T-cell (primary cell): ENCODE results near the gene TMEM14C. TPM values are rescaled to one million over a fixed set of nuclear protein-coding genes. Genes with fewer than 3 reads are reported as not detected.
A peak's percentile ranks its signal among the peaks of the same experiment; 100 is the strongest.
"Not testable (repeated sequence)": the region's sequence is repeated elsewhere in the genome, so short reads cannot be mapped to it uniquely, and the experiment has no call there.

ENCODE experiments used
- ATAC-seq, 4 experiments: fragments of 200-7000 bp in 3 of 4; fragments of 150-1000 bp in 1 of 4; cut with Tn5 transposase; replicated peaks in 1 of 4; 1 replicate in 3 of 4; 2 replicates in 1 of 4; pipeline ENCODE4 v1.10.0; 2021; ENCODE audit warnings: moderate library complexity in 3 of 4, mild to moderate bottlenecking in 2 of 4, moderate number of reproducible peaks in 1 of 4
- CTCF ChIA-PET, 2 donors: fragments of 300-600 bp; sonication (Branson Sonifier 250); formaldehyde crosslinking; loops; one replicate each; lab custom pipeline; 2022; ENCODE audit warnings: antibody characterized with exemption in 2 of 2; lab: Charles Lee
- POLR2A ChIA-PET, 2 donors: fragments of 300-600 bp; sonication (Branson Sonifier 250); formaldehyde crosslinking; loops; one replicate each; lab custom pipeline; 2022; ENCODE audit warnings: antibody characterized with exemption in 2 of 2; lab: Charles Lee
- DNase-seq, 35 experiments: peaks; one replicate each; pipeline versions ENCODE4 v3.0.0 to v3.0.0-alpha.2; 2013 to 2023
- H3K27ac ChIP-seq: one replicate; pipeline ENCODE4 v1.5.1; 2013; ENCODE audit warnings: low read length
- H3K27me3 ChIP-seq, 2 experiments: replicated peaks in 1 of 2; 1 replicate in 1 of 2; 2 replicates in 1 of 2; pipeline versions ENCODE4 v1.6.1 to v1.7.0; 2013; ENCODE audit warnings: low read length in 1 of 2, mixed read lengths in 1 of 2; ENCODE audit not compliant: control insufficient read depth in 2 of 2, insufficient read depth in 2 of 2; ENCODE audit errors: extremely low read depth in 1 of 2
- H3K36me3 ChIP-seq, 2 donors: 1 replicate in 1 of 2; 2 replicates in 1 of 2; pipeline versions ENCODE4 v1.6.1 to v1.7.0; 2013; ENCODE audit warnings: low read length in 1 of 2; ENCODE audit not compliant: control insufficient read depth in 2 of 2, insufficient read depth in 1 of 2; ENCODE audit errors: extremely low read depth in 1 of 2
- H3K4me1 ChIP-seq, 2 experiments: 1 replicate in 1 of 2; 2 replicates in 1 of 2; pipeline versions ENCODE4 v1.6.1 to v1.7.0; 2013; ENCODE audit warnings: low read length in 2 of 2, mixed read lengths in 1 of 2; ENCODE audit not compliant: insufficient read depth in 2 of 2, control insufficient read depth in 1 of 2; ENCODE audit errors: extremely low read depth in 1 of 2
- H3K4me3 ChIP-seq, 2 donors: 1 replicate in 1 of 2; 2 replicates in 1 of 2; pipeline versions ENCODE4 v1.5.1 to v1.7.0; 2013; ENCODE audit warnings: mild to moderate bottlenecking in 2 of 2, low read length in 1 of 2, moderate library complexity in 1 of 2; ENCODE audit not compliant: control insufficient read depth in 1 of 2; ENCODE audit errors: extremely low read depth in 1 of 2
- H3K9me3 ChIP-seq: 2 replicates; pipeline ENCODE4 v1.7.0; 2013
- H3K27ac Mint-ChIP-seq, 2 donors: one replicate each; pipeline ENCODE4 v1.8.0; 2020 to 2021; ENCODE audit warnings: mild to moderate bottlenecking in 2 of 2, mixed read lengths in 2 of 2
- H3K27me3 Mint-ChIP-seq, 2 donors: one replicate each; pipeline ENCODE4 v1.8.0; 2021 to 2022; ENCODE audit warnings: mixed read lengths in 2 of 2
- H3K36me3 Mint-ChIP-seq: one replicate; pipeline ENCODE4 v1.8.0; 2021; ENCODE audit warnings: mixed read lengths
- H3K4me1 Mint-ChIP-seq, 3 donors: one replicate each; pipeline ENCODE4 v1.8.0; 2020 to 2022; ENCODE audit warnings: mixed read lengths in 3 of 3, mild to moderate bottlenecking in 1 of 3
- H3K4me3 Mint-ChIP-seq, 3 donors: one replicate each; pipeline ENCODE4 v1.8.0; 2020 to 2022; ENCODE audit warnings: mild to moderate bottlenecking in 3 of 3, mixed read lengths in 3 of 3, moderate library complexity in 3 of 3
- H3K9me3 Mint-ChIP-seq, 3 donors: one replicate each; pipeline ENCODE4 v1.8.0; 2020 to 2022; ENCODE audit warnings: mixed read lengths in 3 of 3
- WGBS: methylation state at CpG from one replicate; pipeline ENCODE4 v1.1.5; 2013; ENCODE audit warnings: missing lambda C conversion rate; ENCODE audit not compliant: insufficient coverage; 5-methylcytosine and 5-hydroxymethylcytosine counted together
- total RNA-seq, 35 experiments: library from RNA in 6 of 35; stranded (reverse) in 6 of 35; fragments of 120-200 nt in 1 of 35; gene quantifications; one replicate each; pipeline versions ENCODE4 v1.2.1 to v1.2.4 and lab custom pipeline; 2013 to 2026

Gene TMEM14C
- total RNA-seq, 5 donors from 2014 or later (not counting 1 experiment from before 2014, with no cell fraction given) = 14.8 to 45.2 (median 33.8) TPM

GRCh38 chr6:10746915-10747250, 24.0 kb downstream of the TMEM14C start:
- ChIA-PET CTCF (interaction anchor here (0.9 to 2.2 kb wide), 4 partner anchors 13 to 350 kb away, joined by 3 to 8 read pairs (median 3); no protein-coding TSS in a partner anchor), POLR2A (interaction anchor here (0.6 to 0.9 kb wide), 4 partner anchors 14 to 90 kb away, joined by 3 to 6 read pairs (median 4); partner anchors contain the start of genes C6orf52 (in 1 of the 2) and PAK1IP1 (in 1 of the 2))
- H3K27ac ChIP-seq = peak overlapping the region; percentile 42

GRCh38 chr6:10747251-10747972, 24.5 kb downstream of the TMEM14C start, which contains the start of gene TMEM14B:
TMEM14B (plus strand) TSS chr6:10747805; CDS start chr6:10749246, 1,441 bp downstream.
- no peaks in the 10 kb centered on the region for H3K27me3 Mint-ChIP-seq
- H3K27ac Mint-ChIP-seq = peak within 1 kb of the TSS; percentile 95 to 96
- peaks cover 46 to 66% (median 64%) of the 10 kb centered on the region in 3 donors for H3K4me1 Mint-ChIP-seq
- ChIA-PET CTCF (interaction anchor here (0.6 to 2.2 kb wide), 6 partner anchors 13 to 1544 kb away, joined by 3 to 8 read pairs (median 4); partner anchors contain the start of genes C6orf52 (in 1 of the 2) and PAK1IP1 (in 1 of the 2)), POLR2A (interaction anchor here (0.7 to 0.9 kb wide), 3 partner anchors 14 to 90 kb away, joined by 3 to 6 read pairs (median 3); partner anchors contain the start of genes C6orf52 (in 1 of the 2) and PAK1IP1 (in 1 of the 2))
- DNase-seq (peak; percentile 97 to 100 (median 99)), ATAC-seq (peak; percentile 96 to 98 (median 96))
- Histone ChIP-seq H3K4me1 (peaks cover 14 to 46% of the 10 kb centered on the region in 2 experiments), H3K36me3 (peaks cover under 1 to 13% of the 10 kb centered on the region in 2 donors), H3K27me3 (no peaks in the 10 kb centered on the region), H3K27ac (peak within 1 kb of the TSS; percentile 65), H3K4me3 (peak within 1 kb of the TSS; percentile 82 to 92), H3K9me3 (no peaks in the 10 kb centered on the region)
- H3K9me3 Mint-ChIP-seq = no peaks in the 10 kb centered on the region
- peak within 1 kb of the TSS; percentile 95 to 96 (median 96) for H3K4me3 Mint-ChIP-seq
- 2% methylated on average over 35 of the region's 52 CpGs for WGBS
- peaks cover 15% of the 10 kb centered on the region for H3K36me3 Mint-ChIP-seq

More at GRCh38 chr6:10746915-10747250, 24.0 kb downstream of the TMEM14C start:
- Mint-ChIP-seq H3K27me3 (no peaks in the 10 kb centered on the region), H3K4me1 (peaks cover 43 to 63% (median 59%) of the 10 kb centered on the region in 3 donors), H3K9me3 (no peaks in the 10 kb centered on the region), H3K4me3 (peak overlapping the region; percentile 95 to 96 (median 96)), H3K36me3 (peaks cover 15% of the 10 kb centered on the region), H3K27ac (peak overlapping the region; percentile 95 to 96)
- Histone ChIP-seq H3K4me3 (peak overlapping the region; percentile 82 to 92), H3K27me3 (no peaks in the 10 kb centered on the region), H3K9me3 (no peaks in the 10 kb centered on the region), H3K36me3 (peaks cover 0 to 13% of the 10 kb centered on the region in 2 donors), H3K4me1 (peaks cover 14 to 42% of the 10 kb centered on the region in 2 experiments)
- no peak for ATAC-seq
- WGBS = 54% methylated on average over 4 of the region's 9 CpGs
- no peak for DNase-seq

- no peaks in the 10 kb centered on the region for H3K9me3 ChIP-seq
- no peak overlapping the region for H3K27ac ChIP-seq
- peaks cover 14 to 51% of the 10 kb centered on the region in 2 experiments for H3K4me1 ChIP-seq
- H3K27me3 ChIP-seq = no peaks in the 10 kb centered on the region
- 89% methylated on average over 2 of the region's 2 CpGs for WGBS
- H3K36me3 ChIP-seq = peaks cover 4 to 34% of the 10 kb centered on the region in 2 donors
- no peak for DNase-seq
- H3K36me3 Mint-ChIP-seq = peaks cover 33% of the 10 kb centered on the region
- no peak overlapping the region for H3K4me3 ChIP-seq
- H3K27me3 Mint-ChIP-seq = no peaks in the 10 kb centered on the region
- peaks cover 62 to 82% (median 81%) of the 10 kb centered on the region in 3 donors for H3K4me1 Mint-ChIP-seq
- POLR2A ChIA-PET = no interaction called here
- no peaks in the 10 kb centered on the region for H3K9me3 Mint-ChIP-seq
- H3K27ac Mint-ChIP-seq = peak overlapping the region in 1 of 2 donors; percentile 21
- peak overlapping the region; percentile 8 to 96 (median 57) for H3K4me3 Mint-ChIP-seq
- no peak for ATAC-seq
- CTCF ChIA-PET = no interaction called here
Measured at GRCh38 chr6:10749734-10750133, 26.9 kb downstream of the TMEM14C start.

- H3K9me3 Mint-ChIP-seq, H3K27me3 Mint-ChIP-seq, ATAC-seq, H3K9me3 ChIP-seq, H3K27ac Mint-ChIP-seq, H3K27me3 ChIP-seq, H3K27ac ChIP-seq, H3K4me3 ChIP-seq, CTCF ChIA-PET, POLR2A ChIA-PET, DNase-seq: not testable (repeated sequence)
- H3K36me3 ChIP-seq = peaks cover 4 to 42% of the 10 kb centered on the region in 2 donors
- H3K4me1 Mint-ChIP-seq = peaks cover 71 to 89% (median 81%) of the 10 kb centered on the region in 3 donors
- peaks cover 42% of the 10 kb centered on the region for H3K36me3 Mint-ChIP-seq
- H3K4me3 Mint-ChIP-seq = peak overlapping the region in 1 of 3 donors; percentile 96
- 94% methylated on average over 2 of the region's 6 CpGs for WGBS
- peaks cover 14 to 51% of the 10 kb centered on the region in 2 experiments for H3K4me1 ChIP-seq
Measured at GRCh38 chr6:10750568-10750967, 27.7 kb downstream of the TMEM14C start.

- H3K27me3 Mint-ChIP-seq, H3K27ac ChIP-seq, H3K4me3 ChIP-seq, H3K27me3 ChIP-seq, H3K9me3 Mint-ChIP-seq, H3K4me3 Mint-ChIP-seq, POLR2A ChIA-PET, ATAC-seq, H3K27ac Mint-ChIP-seq, H3K9me3 ChIP-seq: not testable (repeated sequence)
- peaks cover 4 to 52% of the 10 kb centered on the region in 2 donors for H3K36me3 ChIP-seq
- Mint-ChIP-seq H3K36me3 (peaks cover 52% of the 10 kb centered on the region), H3K4me1 (peaks cover 63 to 86% (median 74%) of the 10 kb centered on the region in 3 donors)
- CTCF ChIA-PET = interaction anchor here in 1 of 2 donors (0.6 kb wide), 1 partner anchor 73 kb away, joined by 3 read pairs; no protein-coding TSS in a partner anchor
- peak in 7 of 35 experiments; percentile 6 to 50 (median 24) for DNase-seq
- WGBS = 92% methylated on average over 1 of the region's 5 CpGs
- H3K4me1 ChIP-seq = peaks cover 12 to 47% of the 10 kb centered on the region in 2 experiments
Measured at GRCh38 chr6:10751757-10752156, 28.9 kb downstream of the TMEM14C start.

- no CpG with 5 or more reads among the region's 1 CpG for WGBS
- DNase-seq = no peak
- Mint-ChIP-seq H3K4me3 (no peak overlapping the region), H3K36me3 (peaks cover 70% of the 10 kb centered on the region), H3K9me3 (no peaks in the 10 kb centered on the region), H3K27me3 (no peaks in the 10 kb centered on the region), H3K27ac (no peak overlapping the region), H3K4me1 (peaks cover 37 to 62% (median 49%) of the 10 kb centered on the region in 3 donors)
- Histone ChIP-seq H3K27me3 (no peaks in the 10 kb centered on the region), H3K9me3 (no peaks in the 10 kb centered on the region), H3K36me3 (peaks cover 4 to 54% of the 10 kb centered on the region in 2 donors), H3K27ac (no peak overlapping the region), H3K4me1 (peaks cover 0 to 15% of the 10 kb centered on the region in 2 experiments), H3K4me3 (no peak overlapping the region)
- POLR2A ChIA-PET = no interaction called here
- ATAC-seq = no peak
- CTCF ChIA-PET = no interaction called here
Measured at GRCh38 chr6:10756085-10756484, 33.2 kb downstream of the TMEM14C start.
